PC-3 (cell line): ENCODE results near the gene UBR4.

Experiments
- CTCF ChIP-seq: fragments of 300-600 bp; sonication (generic); conservative IDR thresholded peaks from 2 replicates; pipeline ENCODE4 v1.5.1; 2017; ENCODE audit warnings: antibody characterized with exemption, low read depth, mild to moderate bottlenecking, low read length
- EZH2phosphoT487 ChIP-seq: fragments of 300-600 bp; sonication (generic); IDR thresholded peaks from 2 replicates; pipeline ENCODE4 v1.6.1; 2018; ENCODE audit warnings: mild to moderate bottlenecking, antibody characterized with exemption, low read length, borderline replicate concordance

GRCh38 chr1:19234224-19234623 is 24.2 kb upstream of the UBR4 start:
- no peak for TF ChIP-seq CTCF
- TF ChIP-seq EZH2phosphoT487 = no peak
